GM04504 (cell line): ENCODE results near the gene DHRS7B.
"Not testable (repeated sequence)": the region's sequence is repeated elsewhere in the genome, so short reads cannot be mapped to it uniquely, and the experiment has no call there.

Experiments used
- DNase-seq: peaks from one replicate; pipeline ENCODE4 v3.0.0-alpha.2; 2012; ENCODE audit warnings: low read depth

Gene DHRS7B

DNA sequence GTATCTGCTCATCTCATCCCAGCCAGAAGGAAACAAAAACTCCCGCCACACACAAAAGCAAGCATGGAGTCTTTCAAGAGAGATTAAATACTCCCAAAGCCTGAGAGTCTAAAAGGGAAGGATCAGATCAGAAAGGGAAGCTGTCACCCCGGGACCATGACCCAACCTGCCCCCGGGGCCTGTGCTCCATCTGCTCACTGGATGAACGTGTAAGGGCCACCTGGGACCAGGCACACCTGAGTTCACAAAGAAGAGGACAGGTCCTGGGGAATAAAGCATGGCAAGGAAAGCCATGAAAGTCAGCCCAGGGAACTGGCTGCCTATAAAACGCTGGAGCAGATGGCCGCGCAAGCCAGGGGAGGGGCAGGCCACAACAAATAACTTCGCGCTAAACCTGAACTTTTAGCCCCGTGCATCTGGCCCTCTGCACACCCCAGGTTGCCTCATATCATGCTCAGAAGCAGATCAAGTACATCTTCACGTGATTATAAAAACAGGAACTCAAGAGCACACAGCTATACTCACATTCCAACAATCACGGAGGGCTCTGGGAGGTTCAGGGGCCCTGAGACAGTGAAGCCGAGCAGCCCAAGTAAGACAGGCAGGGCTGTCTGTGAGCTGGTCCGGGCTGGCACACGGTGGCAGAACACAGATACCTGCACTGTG is 83.8 kb downstream of the DHRS7B start:
- DNase-seq: no peak

DNA sequence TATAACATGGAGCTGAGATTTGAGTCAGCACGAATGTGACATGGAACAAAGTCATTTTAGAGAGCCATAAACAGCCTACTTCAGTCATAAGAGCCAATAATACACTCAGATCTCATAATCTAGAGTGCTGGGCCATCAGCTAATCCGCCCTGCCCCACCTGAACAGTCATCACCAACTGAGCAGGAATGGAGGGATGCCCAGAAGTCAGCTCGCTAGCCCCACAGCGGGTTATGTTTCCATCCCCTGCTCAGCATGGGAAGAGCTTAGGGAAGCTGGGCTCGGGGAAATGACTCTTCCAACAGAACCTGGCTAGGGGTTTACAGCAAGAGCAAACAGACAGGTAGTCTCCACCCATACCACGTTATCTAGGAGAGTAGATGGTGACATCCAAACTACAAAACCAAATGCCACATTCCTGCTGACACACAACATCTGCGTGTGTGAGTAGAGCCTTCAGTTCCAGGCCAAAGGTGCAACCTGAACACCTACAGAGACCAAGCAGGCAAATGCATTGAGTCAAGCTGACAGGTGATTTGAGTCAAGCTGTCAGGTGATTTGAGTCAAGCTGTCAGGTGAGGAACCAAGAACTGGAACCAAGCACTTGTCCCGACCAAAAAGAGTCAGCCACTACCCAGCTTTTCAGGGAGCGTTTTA is 85.2 kb downstream of the DHRS7B start:
- DNase-seq: no peak

DNA sequence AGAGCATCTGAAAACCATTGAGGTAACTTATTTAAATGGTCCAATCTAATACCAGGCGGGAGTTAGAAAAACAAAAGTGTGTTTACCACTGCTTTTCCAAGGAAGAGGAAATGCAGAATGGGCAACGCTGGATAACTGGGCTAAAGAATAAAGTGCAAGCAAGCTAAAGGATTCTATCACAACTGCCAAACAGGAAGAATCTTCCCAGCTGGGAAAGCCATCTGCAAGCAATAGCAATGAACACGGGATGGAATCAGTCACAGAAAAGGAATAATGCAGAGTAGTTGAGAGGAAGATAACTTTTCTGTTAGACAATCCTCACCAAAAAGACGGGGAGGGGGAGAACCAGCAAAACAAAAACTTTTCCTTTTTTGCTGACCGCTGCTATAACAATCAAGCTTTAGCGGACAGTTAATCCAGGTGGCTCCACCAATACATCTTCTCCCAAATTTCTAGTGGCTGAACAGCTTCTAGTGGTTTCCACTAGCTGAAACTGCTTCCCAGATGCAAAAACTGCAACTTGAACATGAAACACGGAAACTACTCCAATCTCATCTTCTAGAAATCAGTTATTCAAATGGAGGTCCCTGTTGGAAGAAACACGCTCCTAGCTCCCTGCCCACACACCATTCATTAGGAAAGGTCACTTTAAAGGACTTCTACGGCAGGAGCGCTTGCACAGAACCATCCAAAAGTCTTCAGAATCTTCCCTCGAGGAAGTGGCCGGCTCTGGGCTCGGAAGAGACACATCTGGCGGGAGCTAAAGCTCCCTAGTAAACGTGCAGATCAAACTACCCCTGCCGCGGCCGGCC is 86.3 kb downstream of the DHRS7B start:
- no peak for DNase-seq

DNA sequence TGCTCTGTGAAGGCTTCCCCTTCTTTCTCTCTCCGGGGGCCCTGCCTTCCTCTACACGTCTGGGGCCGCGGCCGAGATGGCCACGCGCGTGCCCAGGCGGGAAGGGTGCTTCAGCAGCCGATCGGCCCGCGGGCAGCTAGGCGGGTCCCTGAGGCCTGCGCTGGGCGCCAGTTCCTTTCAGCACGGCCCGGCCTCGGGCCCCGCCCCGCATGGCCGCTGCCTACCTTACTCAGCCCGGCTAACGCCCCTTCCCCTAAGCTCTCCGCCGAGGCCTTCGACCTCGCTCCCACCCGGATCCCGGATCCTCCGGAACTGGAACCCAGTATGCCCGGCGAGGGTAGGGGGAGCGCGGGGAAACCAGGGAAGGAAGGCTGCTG is 86.9 kb downstream of the DHRS7B start:
- no peak for DNase-seq

DNA sequence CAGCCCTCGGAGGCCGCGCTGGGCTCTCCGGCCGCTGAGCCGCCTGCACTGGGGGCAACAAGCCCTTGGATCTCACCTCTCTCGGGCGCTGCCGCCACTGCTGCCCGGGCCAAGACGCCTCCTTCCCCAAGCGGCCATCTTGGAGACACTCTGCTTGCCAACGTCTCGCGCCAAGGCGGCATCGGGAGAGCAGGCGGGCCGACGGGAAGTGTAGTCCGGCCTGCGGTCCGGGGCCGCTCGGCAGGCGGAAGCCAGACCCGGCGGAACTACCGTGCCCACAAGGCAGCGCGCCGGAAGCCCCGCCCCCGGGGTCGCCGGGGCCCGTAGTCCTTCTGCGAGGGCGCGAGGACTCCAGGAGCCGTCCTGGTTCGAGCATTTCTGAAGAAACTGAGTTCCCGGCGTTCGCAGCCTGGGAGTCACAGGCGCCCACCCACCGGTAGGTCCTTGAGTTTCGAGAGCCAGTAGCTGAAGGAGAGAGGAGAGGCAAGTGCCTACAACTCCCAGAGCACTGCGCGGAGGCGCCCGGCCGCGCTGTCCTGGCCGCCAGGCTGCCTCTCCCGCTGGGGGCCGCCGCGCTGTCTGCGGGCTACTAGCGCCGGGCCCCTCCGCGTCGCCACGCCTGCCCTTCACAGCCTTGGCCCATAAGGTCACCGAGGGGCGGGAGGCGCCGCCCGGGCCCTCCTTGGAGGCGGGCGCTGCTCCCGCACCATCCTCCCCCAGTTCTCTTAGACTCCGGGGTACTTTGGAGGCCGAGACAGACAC is 87.4 kb downstream of the DHRS7B start, which contains the start of gene TMEM11:
TMEM11 (minus strand) TSS at position 147 of the 762 bp plus-strand sequence; CDS start at position 138, 9 bp downstream.
- peak; percentile 90 for DNase-seq

DNA sequence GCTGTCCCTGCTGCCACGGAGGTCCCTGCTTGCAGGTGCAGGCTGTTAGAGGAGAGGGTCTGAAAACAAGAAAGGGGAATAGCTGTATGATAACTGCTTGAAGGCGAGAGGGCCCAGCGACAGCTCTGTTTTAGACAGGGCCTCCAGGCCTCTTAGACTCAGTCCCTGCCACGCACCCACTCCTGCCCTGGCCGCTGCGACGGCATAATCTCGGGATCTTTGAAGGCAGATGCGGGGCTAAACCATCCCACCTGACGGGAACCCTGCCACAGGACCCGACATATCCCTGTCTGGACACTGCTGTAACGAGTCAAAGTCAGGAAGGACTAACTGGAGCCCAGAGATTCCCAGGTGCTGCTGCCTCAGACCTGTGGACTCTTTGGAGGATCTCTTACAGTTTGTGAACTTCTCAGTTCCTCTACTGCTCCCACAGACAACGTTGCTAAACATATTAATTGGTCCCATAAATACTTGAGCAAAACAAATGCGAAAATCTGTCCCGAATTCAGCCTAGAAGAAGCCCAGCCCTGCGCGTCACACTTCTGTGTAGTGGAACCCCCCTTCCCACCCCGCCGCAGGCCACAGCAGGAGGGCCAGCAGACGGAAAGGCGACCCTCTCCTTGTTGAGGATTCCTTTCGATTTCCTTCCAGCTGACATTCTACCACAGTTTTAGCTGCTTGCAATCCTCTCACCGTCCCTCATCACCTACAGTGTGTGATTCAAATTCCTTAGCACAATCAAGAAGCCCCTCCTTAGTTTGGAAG is 88.2 kb downstream of the DHRS7B start:
- DNase-seq: no peak

DNA sequence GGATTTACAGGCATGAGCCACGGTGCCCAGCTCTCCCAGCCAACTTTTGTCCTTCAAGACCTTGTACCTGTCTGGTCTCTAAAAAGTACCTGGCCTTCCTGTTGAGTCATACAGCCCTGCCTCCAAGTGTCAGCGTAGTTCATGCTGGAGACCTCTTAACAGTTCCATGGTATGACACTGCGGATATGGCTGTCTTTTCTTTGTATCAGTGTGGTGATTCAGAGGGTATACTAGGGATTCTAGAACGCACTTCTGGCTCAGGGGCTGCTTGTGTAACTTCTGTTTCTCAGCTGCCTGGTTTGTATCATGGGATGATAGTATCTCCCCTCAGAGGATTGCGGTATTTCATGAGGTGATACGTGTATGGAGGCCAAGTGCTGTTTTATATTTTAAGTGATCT is 89.2 kb downstream of the DHRS7B start:
- DNase-seq: no peak

DNA sequence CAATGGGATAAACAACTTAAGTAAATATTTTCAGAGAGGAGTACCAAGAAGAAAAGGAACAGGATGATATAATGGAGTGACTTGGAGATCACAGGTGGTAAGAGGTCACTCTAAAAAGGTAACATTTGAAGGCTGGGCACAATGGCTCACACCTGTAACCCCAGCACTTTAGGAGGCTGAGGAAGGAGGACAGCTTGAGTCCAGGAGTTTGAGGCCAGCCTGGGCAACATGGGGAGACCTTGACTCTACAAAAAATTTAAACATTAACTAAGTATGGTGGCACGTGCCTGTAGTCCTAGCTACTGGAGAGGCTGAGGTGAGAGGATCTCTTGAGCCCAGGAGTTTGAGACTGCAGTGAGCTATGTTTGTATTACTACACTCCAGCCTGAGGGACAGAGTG is 90.6 kb downstream of the DHRS7B start:
- no peak for DNase-seq

DNA sequence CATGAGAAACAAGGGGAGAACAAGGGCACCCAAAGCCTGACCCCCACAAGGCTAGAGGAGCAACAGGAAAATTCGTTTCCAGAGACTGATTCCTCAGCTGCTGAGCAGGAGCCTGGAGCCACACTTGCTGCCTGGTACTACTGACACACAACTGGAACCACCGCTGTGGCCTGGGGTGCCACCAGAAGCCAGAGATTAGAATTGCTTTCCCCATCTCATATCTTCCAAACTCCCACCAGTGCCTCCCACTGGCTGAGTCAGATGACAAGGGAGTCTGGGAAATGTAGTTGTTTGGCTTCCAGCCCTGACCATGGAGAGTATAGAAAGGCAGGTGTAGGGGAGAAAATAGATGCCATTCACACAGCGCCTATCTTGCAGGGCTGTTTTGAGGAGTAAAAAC is 91.3 kb downstream of the DHRS7B start:
- DNase-seq: no peak

DNA sequence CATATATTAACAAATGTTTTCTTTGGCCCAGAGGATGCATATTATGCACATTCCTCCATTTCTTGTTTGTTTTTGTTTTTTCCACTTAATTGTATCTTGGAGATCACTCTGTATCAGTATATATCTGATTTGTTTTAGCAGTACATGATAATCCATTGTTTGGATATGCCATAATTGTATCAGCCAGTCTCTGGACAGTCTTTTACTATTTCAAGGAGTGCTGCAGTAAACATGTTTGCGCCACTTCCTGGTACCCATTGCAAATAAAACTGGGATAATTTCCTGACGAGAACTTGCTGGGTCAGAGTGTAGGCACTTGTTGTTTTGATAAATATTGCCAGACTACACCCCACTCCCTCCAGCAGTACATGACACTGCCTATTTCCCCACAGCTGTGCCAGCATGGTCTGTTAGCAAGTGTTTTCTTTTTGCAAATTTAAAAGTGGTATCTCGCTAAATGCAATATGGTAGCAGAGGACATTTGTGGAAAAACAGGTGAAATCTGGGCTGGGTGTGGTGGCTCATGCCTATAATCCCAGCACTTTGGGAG is 92.1 kb downstream of the DHRS7B start:
- DNase-seq: no peak

DNA sequence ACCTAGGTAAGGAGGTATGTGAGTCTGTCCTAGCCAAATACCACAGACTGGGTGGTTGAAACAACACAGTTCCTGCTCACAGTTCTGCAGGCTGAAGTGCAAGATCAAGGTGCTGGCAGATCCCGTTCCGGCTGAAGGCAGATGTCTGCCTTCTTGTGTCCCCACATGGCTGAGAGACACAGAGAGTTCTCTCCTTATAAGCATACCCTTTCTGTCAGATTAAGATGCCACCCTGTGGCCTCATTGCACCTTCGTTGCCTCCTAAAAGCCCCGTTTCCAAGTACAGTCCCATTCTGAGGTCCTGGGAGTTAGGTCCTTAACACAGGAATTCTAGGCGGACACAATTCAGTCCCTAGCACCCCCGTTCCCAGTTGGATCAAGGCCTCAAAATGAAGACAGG is 96.3 kb downstream of the DHRS7B start:
- DNase-seq: no peak

DNA sequence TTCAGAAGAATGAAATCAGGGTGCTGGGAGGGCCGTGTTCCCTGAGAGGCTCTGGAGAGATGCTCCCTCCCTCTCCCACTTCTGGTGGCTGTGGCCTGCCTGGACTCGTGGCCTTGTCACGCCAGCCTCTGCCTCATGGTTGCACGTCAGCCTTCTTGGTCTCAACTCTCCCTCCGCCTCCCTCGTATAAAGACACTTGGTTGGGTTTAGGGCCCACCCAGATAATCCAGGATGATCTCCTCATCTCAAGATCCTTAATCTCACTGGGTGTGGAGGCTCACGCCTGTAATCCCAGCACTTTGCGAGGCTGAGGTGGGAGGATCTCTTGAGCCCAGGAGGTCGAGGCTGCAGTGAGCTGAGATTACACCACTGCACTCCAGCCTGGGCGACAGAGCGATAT is 100.5 kb downstream of the DHRS7B start:
- DNase-seq: not testable (repeated sequence)

DNA sequence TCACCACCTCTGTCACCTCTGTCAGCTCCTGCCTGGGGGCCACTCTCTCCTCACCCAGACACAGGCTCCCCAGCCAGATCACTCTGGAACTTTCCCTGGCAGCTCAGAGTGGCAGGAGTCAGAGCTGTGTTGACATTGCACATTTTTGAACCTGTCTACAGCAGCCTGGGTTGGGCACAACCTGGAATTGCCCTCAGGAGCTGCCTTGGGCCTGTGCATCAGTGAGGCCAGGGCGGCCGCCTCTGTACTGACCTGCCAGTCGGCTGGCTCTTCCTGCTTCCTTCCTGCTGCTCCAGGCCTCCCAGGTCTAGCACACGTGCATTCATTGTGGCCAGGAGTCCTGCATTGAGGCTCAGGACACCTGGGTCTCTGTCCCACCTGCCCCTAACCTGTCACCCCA is 101.3 kb downstream of the DHRS7B start:
- no peak for DNase-seq

DNA sequence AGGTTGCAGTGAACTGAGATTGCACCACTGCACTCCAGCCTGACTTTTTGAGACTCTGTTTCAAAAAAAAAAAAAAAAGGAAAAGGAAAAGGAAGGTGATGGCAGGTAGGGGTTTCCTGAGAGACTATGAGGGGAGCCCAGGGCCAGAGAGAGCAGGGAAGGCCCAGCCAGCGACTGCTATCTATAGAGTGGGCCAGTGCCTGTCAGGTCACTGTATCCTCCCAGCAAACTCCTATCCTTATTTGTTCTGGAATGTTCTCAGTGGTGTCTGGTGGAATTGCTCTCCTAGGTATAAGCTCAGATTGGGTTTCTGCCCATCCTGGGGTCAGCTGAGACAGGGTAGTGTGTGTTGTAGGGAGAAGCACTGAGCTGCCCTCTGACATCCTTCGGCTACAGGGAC is 102.1 kb downstream of the DHRS7B start:
- DNase-seq: no peak

DNA sequence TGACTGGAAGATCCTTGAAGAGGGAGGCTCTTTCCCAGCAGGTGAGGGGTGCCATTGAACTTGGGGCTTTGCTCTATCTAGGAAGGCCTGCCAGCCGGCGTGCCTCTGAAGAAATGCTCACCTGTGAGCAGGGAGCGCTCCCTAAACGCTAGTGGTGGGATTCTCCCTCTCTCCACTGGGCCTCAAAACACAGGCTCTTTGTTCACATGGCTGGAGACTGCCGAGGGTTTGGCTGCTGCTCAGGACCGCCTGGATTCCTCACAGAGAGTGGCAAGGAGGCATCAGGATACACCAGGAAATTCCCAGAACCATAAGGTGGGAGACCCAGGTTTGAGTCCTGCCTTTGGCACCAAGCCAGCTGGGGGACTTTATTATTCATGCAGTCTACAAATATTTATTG is 104.8 kb downstream of the DHRS7B start:
- DNase-seq: no peak

DNA sequence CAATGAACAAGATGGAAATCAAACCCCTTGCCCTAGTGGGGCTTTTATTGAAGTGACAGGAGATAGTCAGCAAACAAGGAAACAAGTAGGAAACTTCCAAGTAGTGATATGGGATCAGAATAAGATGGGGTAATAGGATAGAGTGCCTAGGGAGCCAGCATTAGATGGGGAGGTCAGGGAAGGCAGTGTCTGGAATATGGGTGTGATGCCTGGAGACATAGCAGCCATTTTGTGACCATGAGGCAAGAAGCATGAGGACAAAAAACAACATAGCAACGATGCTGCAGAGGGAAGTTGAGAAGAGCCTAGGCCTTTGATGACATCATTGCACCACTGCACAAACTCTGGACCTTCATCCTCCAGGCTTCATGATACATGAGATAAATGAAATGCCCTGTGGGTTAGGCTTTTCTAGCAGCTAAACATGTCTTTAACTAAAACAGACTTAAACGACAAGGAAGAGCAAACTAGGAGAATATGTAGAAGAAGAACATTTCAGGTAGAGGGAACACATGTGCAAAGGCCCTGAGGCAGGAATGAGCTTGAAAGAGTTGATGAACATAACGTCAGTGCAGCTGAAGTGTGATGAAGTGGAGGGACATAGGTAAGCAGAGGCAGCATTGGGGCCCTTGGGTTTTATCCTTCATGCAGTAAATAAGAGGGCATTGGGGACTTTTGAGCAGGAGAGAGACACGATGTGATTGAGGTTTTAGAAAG is 105.4 kb downstream of the DHRS7B start:
- no peak for DNase-seq

DNA sequence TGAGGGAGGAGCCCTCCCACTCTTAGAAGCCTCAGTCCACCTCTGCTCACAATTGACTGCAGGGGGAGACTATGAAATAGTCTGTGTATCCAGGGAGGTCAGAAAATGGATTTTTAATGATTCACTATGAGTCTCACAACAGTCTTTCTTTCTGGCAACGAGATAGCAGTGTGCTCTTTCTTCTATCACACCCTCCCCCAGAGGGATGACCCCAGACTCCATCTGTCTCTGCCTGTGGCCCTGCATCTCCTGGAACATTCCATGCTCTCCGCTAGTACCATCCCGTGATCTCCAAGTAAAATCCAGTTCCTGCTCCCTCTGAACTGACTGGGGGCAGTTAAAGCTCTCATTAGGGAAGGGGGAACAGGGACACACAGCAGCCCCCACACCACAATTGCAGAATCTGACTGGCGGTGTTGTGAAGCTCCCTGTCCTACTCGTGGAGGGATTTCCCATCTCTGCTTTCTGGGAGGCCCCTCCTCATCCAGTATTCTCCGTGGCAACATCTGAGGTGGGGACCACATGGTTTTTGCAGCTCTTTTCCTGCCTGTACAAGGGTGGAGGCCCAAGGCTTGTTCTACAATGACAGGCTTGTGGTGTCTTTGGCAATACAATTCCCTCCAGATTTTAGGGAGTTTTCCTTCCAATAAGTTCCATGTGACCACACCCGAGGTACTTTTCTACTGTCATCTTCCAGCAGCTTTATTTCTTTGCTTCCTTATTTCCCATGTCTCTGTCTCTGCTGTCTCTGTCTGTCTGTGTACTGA is 107.0 kb downstream of the DHRS7B start:
- DNase-seq: no peak

DNA sequence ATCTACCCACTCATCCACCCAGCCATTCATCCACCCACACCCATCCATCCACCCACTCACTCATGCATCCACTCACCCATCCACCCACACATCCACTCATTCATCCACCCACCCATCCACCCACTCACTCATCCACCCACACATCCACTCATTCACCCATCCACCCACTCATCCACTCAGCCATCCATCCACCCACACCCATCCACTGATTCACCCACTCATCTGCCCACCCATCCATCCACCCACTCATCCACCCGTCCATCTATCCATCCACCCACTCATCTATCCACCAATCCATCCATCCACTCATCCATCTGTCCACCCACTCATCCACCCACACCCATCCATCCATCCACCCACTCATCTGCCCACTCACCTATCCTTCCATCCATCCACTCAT is 109.2 kb downstream of the DHRS7B start:
- no peak for DNase-seq

DNA sequence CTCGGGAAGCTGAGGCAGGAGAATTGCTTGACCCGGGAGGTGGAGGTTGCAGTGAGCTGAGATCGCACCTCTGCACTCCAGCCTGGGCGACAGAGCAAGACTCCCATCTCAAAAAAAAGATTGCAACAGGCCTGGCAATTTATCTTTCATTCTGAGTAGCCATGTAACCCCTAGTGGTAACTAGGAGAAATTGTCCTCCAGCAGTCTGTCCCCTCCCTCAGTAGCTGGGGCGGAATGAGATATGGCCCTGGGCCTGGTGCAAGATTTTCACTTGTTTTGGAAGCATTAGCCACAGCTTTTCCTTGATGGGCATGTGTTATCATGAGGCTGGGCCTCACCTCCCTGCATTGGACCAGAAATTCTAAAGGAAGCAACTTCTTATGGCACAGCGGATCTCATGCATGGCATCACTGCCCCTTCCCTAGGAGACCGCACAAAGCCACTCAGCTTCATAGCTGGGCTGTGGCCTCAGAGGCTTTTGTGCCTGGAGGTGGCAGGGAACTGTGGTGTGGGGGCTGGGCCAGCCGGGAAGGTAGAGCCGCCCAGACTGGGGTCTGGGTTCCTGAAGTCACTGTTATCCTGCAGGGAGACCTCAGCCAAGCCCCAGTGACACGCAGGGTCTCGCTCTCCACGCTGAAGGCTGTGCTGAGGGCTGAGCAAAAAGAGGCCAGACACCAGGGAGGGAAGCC is 113.1 kb downstream of the DHRS7B start:
- DNase-seq: no peak
